Muscle of leg (tissue), 11 donors: ENCODE results near the gene LRMDA. TPM values are rescaled to one million over a fixed set of nuclear protein-coding genes. Genes with fewer than 3 reads are reported as not detected.

Experiments
- DNase-seq: peaks from one replicate; pipeline ENCODE4 v3.0.0; 2013
- H3K27ac ChIP-seq: one replicate; pipeline ENCODE4 v1.5.1; 2013; ENCODE audit warnings: mild to moderate bottlenecking, low read length, control low read depth
- H3K27me3 ChIP-seq: one replicate; pipeline ENCODE4 v1.6.1; 2013; ENCODE audit warnings: low read length; ENCODE audit not compliant: control insufficient read depth, insufficient read depth
- H3K36me3 ChIP-seq: one replicate; pipeline ENCODE4 v1.6.1; 2013; ENCODE audit warnings: low read length; ENCODE audit not compliant: control insufficient read depth, insufficient read depth
- H3K4me1 ChIP-seq: one replicate; pipeline ENCODE4 v1.6.1; 2013; ENCODE audit warnings: low read length; ENCODE audit not compliant: control insufficient read depth, insufficient read depth
- H3K4me3 ChIP-seq: one replicate; pipeline ENCODE4 v1.5.1; 2013; ENCODE audit warnings: low read length, control low read depth
- H3K9me3 ChIP-seq: replicated peaks from 2 replicates; pipeline ENCODE4 v1.6.1; 2013; ENCODE audit warnings: low read depth, low read length; ENCODE audit not compliant: control insufficient read depth
- WGBS: methylation state at CpG from one replicate; pipeline ENCODE4 v1.1.5; 2013; ENCODE audit warnings: missing lambda C conversion rate; ENCODE audit not compliant: insufficient coverage; 5-methylcytosine and 5-hydroxymethylcytosine counted together
- polyA plus RNA-seq, 8 donors: library from polyadenylated mRNA; unstranded; fragments of 120-200 nt; gene quantifications; one replicate each; pipeline versions ENCODE4 v1.2.1 to v1.2.3, GENCODE V29; 2013; ENCODE audit warnings: inconsistent platforms in 1 of 8, low replicate concordance in 1 of 8; ENCODE audit not compliant: insufficient read length in 8 of 8, insufficient read depth in 1 of 8
- total RNA-seq: library from RNA; stranded (reverse); fragments of 120-200 nt; gene quantifications from one replicate; pipeline ENCODE4 v1.2.4, GENCODE V29; 2013

Gene LRMDA
- total and polyA plus RNA-seq, 9 donors = 4.8 to 7.9 (median 5.7) TPM

- no peak for DNase-seq
- Histone ChIP-seq H3K27ac (no peak overlapping the region), H3K9me3 (no peaks in the 10 kb centered on the region), H3K4me3 (no peak overlapping the region), H3K4me1 (peaks cover 15% of the 10 kb centered on the region), H3K36me3 (no peaks in the 10 kb centered on the region), H3K27me3 (no peaks in the 10 kb centered on the region)
- WGBS = no CpG with 5 or more reads among the region's 3 CpGs
Measured at GRCh38 chr10:75976681-75977080, 545.3 kb downstream of the LRMDA start.

- DNase-seq = peak; percentile 86
- H3K27ac ChIP-seq = no peak overlapping the region
- no peaks in the 10 kb centered on the region for H3K9me3 ChIP-seq
- no peaks in the 10 kb centered on the region for H3K27me3 ChIP-seq
- H3K4me1 ChIP-seq = peaks cover 15% of the 10 kb centered on the region
- WGBS = no CpG with 5 or more reads among the region's 4 CpGs
- no peaks in the 10 kb centered on the region for H3K36me3 ChIP-seq
- no peak overlapping the region for H3K4me3 ChIP-seq
Measured at GRCh38 chr10:75977139-75977538, 545.7 kb downstream of the LRMDA start.

- H3K36me3 ChIP-seq = no peaks in the 10 kb centered on the region
- no peak overlapping the region for H3K27ac ChIP-seq
- 61% methylated on average over 2 of the region's 4 CpGs for WGBS
- no peaks in the 10 kb centered on the region for H3K27me3 ChIP-seq
- no peak for DNase-seq
- H3K9me3 ChIP-seq = no peaks in the 10 kb centered on the region
- H3K4me1 ChIP-seq = peaks cover 10% of the 10 kb centered on the region
- H3K4me3 ChIP-seq = no peak overlapping the region
Measured at GRCh38 chr10:75978213-75978612, 546.8 kb downstream of the LRMDA start.

- WGBS = 40% methylated on average over 4 of the region's 6 CpGs
- Histone ChIP-seq H3K4me3 (no peak overlapping the region), H3K36me3 (no peaks in the 10 kb centered on the region), H3K27me3 (no peaks in the 10 kb centered on the region), H3K4me1 (peaks cover 10% of the 10 kb centered on the region), H3K9me3 (no peaks in the 10 kb centered on the region), H3K27ac (peak overlapping the region; percentile 35)
- DNase-seq = peak; percentile 45
Measured at GRCh38 chr10:75980419-75981002, 549.1 kb downstream of the LRMDA start.

- no CpG with 5 or more reads among the region's 5 CpGs for WGBS
- no peak overlapping the region for H3K4me3 ChIP-seq
- peak; percentile 73 for DNase-seq
Measured at GRCh38 chr10:75982611-75983369, 551.4 kb downstream of the LRMDA start.

GRCh38 chr10:75984067-75984466 lies 552.6 kb downstream of the LRMDA start:
- Histone ChIP-seq H3K9me3 (no peaks in the 10 kb centered on the region), H3K4me1 (no peaks in the 10 kb centered on the region), H3K27me3 (no peaks in the 10 kb centered on the region), H3K27ac (no peak overlapping the region), H3K4me3 (no peak overlapping the region), H3K36me3 (no peaks in the 10 kb centered on the region)
- 83% methylated on average over 7 of the region's 7 CpGs for WGBS
- DNase-seq = no peak

More at GRCh38 chr10:75982611-75983369, 551.4 kb downstream of the LRMDA start:
- Histone ChIP-seq H3K27me3 (no peaks in the 10 kb centered on the region), H3K4me1 (no peaks in the 10 kb centered on the region), H3K27ac (no peak overlapping the region), H3K36me3 (no peaks in the 10 kb centered on the region), H3K9me3 (no peaks in the 10 kb centered on the region)

GRCh38 chr10:75987616-75988015 lies 556.2 kb downstream of the LRMDA start:
- Histone ChIP-seq H3K4me1 (no peaks in the 10 kb centered on the region), H3K9me3 (no peaks in the 10 kb centered on the region), H3K36me3 (no peaks in the 10 kb centered on the region), H3K27me3 (no peaks in the 10 kb centered on the region), H3K4me3 (no peak overlapping the region), H3K27ac (no peak overlapping the region)
- WGBS = no CpG with 5 or more reads among the region's 1 CpG
- DNase-seq = no peak

GRCh38 chr10:75994357-75995040 lies 563.1 kb downstream of the LRMDA start:
- no peaks in the 10 kb centered on the region for H3K9me3 ChIP-seq
- no peaks in the 10 kb centered on the region for H3K36me3 ChIP-seq
- H3K4me3 ChIP-seq = no peak overlapping the region
- no peak overlapping the region for H3K27ac ChIP-seq
- no peaks in the 10 kb centered on the region for H3K4me1 ChIP-seq
- WGBS = 93% methylated on average over 9 of the region's 9 CpGs
- DNase-seq = no peak
- no peaks in the 10 kb centered on the region for H3K27me3 ChIP-seq

GRCh38 chr10:75995041-75995430 lies 563.6 kb downstream of the LRMDA start:
- H3K4me3 ChIP-seq = no peak overlapping the region
- H3K4me1 ChIP-seq = no peaks in the 10 kb centered on the region
- no peak overlapping the region for H3K27ac ChIP-seq
- no peaks in the 10 kb centered on the region for H3K9me3 ChIP-seq
- H3K27me3 ChIP-seq = no peaks in the 10 kb centered on the region
- H3K36me3 ChIP-seq = no peaks in the 10 kb centered on the region
- WGBS = no CpG with 5 or more reads among the region's 1 CpG
- no peak for DNase-seq

GRCh38 chr10:75995720-75996119 lies 564.3 kb downstream of the LRMDA start:
- WGBS = no CpG with 5 or more reads among the region's 1 CpG
- no peaks in the 10 kb centered on the region for H3K4me1 ChIP-seq
- H3K9me3 ChIP-seq = no peaks in the 10 kb centered on the region
- no peak overlapping the region for H3K27ac ChIP-seq
- H3K27me3 ChIP-seq = no peaks in the 10 kb centered on the region
- no peaks in the 10 kb centered on the region for H3K36me3 ChIP-seq
- no peak overlapping the region for H3K4me3 ChIP-seq
- no peak for DNase-seq
